NCI-H510A (cell line): ENCODE data around the gene TBC1D22A.
"Not testable (repeated sequence)": the region's sequence is repeated elsewhere in the genome, so short reads cannot be mapped to it uniquely, and the experiment has no call there.

ENCODE experiments used
- DNase-seq: peaks from one replicate; lab custom pipeline; 2025; lab: John Stamatoyannopoulos, UW

The TBC1D22A gene

DNA sequence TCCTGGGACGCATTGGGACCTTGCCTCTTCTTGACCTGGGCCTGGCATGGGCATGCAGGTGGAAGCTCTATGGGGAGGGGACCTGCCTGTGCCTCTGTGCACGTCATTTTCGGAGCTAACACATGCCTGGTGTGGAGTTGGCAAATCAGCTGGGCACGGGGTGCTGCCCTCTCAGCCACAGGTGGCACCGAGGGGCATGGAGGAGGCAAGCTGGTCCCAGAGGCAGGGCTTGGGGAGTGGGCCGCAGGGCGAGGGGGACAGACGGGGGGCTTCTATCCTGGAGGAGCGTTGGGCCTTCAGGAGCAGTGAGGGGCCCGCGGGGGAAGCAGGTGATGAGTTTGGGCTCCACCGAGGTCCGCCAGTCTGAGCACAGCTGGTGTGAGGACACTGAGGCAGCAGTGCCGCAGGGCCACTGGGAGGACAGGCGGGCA lies 362.0 kb downstream of the TBC1D22A start:
- DNase-seq = no peak

GRCh38 chr22:47124961-47125360 lies 362.5 kb downstream of the TBC1D22A start:
- no peak for DNase-seq

DNA sequence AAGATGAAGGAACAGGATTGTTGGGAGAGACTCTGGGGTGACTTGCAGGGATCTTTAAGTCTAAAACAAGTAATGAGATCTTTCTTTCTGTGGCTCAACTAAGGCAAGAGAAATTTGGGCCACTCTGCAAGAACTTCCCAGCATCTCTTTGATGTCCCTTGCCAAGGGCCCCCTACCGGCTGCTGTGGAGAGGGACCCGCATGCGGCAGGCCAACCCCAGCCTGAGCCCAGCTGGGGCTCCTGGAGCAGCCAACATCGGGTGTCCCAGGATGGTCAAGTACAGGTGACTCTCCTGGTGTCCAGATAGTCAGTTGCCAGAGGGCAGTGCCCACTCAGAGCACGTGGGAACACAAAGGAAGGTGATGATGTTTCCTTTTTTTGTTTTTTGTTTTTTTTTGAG lies 363.2 kb downstream of the TBC1D22A start:
- DNase-seq = no peak

DNA sequence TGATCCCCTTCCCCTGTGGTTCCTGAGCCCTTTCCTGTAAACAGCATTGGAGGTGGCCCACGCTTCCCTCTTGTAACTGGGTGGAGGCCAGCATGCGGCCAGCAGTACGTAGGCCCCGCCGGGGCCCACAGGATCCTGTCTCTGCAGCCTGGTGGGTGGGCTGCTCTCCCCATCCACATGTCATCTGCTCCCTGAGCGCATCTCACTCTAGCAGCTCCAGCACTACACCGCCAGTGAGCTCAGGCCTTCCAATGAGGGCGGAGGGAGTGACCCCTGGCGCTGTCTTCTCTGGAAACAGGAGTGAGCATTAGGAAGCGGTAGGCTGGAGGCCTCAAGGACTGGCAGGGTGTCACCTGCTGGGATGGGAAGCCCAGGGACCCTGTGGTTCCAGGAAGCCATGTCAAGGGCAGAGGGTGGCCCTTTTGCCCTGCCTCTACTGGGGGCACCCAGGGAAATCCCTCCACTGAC lies 363.9 kb downstream of the TBC1D22A start:
- no peak for DNase-seq

GRCh38 chr22:47127441-47127871 lies 365.0 kb downstream of the TBC1D22A start:
- no peak for DNase-seq

DNA sequence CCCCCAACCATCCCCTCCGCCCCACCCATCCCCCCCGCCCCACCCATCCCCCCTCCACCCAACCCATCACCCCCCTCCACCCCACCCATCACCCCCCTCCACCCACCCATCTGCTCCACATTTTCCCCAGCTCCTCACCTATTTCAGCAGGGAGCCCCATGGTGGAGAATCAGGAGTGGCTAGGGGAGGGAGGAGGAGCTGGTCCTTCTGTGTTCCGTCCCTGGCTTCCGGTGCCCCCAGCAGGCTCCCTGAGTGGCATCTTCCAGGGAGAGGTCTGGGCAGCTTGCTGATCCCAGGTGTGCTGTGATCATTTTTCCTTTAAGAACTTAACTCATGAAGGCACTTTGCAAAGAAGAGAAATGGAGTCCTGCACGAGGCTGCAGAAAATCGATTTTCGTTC lies 365.8 kb downstream of the TBC1D22A start:
- DNase-seq = no peak

DNA sequence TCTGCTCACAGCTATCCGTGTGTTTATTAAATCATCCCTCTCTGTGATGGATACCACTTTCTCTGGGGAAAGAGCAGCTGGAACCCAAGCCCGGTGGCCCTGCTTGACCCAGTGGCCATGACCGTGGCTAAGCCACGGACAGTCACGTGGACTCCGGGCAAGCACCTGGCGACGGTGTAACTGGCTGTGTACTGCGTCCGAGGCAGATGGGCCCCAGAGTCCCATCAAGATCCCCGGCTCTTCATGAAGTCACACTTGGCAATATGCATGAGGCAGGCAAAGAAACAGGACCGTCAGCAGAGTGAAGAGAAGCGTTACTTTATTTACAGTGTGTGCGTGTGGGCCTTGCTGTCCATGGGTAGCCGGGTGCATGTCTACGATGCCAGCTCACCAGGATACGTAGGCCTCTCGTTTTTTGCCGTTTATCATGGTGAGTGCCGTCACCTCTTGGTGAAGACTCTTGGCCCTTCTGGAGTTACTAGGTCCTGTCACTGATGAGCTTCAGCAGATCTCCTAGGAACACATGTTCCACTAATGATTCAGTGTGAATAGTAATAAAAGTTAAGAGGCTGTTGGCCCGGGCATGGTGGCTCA lies 366.3 kb downstream of the TBC1D22A start:
- DNase-seq = no peak

DNA sequence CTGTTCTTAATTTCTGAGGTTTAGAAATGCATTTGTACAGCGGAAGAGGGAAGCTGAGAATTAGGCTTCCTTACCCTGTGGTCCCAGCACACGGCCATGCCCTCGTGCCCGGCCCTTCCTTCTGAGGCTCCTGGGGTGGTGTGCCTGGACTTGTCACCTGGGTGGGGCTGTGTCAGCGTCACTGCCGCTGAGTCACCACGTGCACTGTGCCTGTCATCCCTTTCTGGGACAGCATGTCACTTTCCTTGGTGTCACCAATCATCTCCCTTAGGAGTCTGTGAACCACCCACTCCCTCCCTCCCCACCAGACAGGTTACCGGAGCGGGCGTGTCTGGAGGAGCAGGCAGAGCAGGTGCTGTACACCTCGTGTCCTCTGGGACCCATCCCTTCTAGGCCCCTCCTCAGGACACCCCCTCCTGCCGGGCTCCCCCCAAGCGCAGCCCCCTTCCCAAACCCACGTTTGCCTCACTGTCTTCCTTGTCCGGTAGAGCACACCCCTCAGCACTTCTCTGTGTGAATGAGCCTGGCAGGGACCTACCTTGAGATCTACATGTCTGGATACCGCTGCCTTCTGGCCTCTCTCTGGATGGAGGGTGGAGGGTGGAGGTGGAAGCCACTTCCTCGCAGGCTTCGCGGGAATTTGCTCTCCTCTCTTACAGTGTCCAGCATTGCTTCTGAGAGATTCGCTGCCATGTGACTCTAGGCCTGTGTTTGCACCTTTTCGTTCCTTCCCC lies 367.6 kb downstream of the TBC1D22A start:
- peak; percentile 43 for DNase-seq

DNA sequence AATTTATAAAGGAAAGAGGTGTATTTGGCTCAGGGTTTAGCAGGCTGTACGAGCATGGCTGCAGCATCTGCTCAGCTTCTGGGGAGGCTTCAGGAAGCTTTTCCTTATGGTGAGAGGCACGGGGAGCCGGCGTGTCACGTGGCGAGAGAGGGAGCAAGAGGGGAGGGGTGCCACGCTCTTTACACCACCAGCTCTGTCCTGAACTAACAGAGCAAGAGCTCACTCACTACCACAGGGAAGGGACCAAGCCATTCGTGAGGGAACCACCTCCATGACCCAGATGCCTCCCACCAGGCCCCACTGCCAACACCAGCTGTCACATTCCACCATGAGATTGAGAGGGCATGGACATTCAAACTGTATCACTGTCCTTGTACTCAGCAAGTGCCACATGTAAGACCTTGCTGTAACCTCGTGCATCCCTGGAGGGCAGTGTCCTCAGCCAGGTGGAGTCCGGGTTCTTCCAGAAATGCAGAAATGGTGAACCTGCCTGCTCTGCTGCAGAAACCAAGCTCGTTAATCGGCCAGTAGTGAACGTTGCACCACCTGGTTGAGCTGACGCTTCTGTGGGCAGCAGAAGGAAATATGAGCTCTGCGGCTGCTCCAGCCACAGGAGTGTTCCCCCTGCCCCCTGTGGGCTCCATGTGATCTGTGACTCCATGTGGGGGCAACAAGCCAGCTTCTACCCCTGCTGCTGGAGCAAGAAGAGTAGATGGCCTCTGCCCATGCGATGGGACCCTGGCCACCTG lies 368.6 kb downstream of the TBC1D22A start:
- DNase-seq = no peak

DNA sequence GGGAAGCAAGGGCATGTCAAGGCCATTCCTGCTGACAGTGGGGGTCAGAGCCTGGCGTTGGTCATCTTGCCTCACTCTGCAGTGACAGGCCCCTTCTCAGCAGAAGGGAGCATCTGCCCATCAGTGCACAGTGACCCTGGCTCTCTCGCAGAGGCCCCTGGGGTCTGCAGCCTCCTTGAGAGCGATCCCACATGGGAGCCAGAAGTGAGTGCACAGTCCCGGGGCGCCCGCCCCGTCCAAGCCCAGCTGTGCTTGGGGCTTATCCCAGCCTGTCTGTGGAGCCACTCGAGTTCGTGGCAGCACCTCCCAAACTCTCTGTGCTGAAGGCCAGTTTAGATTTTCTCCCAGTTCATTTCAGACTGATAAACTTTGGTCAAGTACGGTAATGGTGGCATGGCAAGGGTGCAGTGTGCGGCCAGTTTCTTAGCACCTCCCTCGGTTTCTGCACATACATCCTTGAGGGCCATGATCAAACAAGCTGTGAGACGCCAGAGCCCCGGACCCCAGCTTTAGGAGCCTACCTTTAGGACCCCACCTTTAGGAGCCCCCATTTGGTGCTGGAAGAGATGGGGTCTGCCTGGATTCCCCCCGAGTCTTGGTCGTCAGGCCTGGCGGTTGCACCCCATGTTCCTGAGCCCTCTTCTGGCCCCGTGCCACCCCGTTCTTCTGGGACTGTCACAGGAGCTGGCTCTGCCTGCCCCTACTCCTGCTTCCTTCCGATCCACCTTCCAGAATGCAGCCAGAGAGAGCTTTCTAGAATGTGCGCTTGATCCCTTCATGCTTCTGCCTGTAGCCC lies 369.4 kb downstream of the TBC1D22A start:
- DNase-seq = no peak

GRCh38 chr22:47132428-47132825 lies 370.0 kb downstream of the TBC1D22A start:
- DNase-seq = no peak

- DNase-seq = no peak
Observed at GRCh38 chr22:47133061-47133969, 370.9 kb downstream of the TBC1D22A start.

- no peak for DNase-seq
Observed at GRCh38 chr22:47134222-47134621, 371.8 kb downstream of the TBC1D22A start.

DNA sequence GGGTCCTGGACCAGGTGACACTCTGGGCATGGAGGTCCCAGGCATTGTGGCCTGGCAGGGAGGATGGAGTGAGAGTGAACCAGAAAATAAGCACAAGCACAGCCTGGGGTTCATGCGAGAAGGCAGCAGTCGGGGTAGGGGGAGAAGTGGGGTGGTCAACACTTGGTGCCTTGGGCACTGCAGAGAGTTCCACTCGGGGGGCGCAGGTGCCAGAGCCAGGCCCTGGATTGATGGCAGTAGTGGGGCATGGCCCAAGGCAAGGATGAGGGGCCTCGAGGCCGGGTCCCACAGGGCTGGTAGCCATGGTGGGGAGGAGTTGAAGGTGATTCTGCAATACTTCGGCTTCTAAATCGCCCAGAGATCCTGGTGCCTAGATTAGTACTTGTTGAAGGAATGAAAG lies 372.9 kb downstream of the TBC1D22A start:
- no peak for DNase-seq

DNA sequence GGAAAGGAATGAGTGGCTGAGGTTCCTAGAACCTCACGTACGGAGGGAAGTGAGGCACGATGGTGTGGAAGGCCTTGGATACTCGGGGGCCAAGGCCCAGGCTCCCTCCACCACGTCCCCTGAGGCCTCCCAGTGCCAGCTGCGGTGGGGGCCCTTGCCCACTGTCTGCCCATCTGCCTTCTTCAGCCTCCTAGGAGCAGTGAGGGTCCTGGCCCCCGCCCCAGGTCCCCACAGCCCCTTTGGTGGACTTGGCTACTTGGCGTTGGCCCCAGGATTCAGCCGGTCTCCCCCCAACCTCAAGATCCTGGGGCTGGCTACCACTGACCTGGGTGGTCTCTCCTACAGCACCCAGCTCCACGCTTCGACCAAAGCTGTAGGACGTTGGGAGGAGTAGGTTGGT lies 373.6 kb downstream of the TBC1D22A start:
- no peak for DNase-seq

- no peak for DNase-seq
Observed at GRCh38 chr22:47136671-47137070, 374.2 kb downstream of the TBC1D22A start.

GRCh38 chr22:47139013-47139789 lies 376.8 kb downstream of the TBC1D22A start:
- DNase-seq = peak; percentile 51

- no peak for DNase-seq
Observed at GRCh38 chr22:47139790-47140119, 377.3 kb downstream of the TBC1D22A start.

DNA sequence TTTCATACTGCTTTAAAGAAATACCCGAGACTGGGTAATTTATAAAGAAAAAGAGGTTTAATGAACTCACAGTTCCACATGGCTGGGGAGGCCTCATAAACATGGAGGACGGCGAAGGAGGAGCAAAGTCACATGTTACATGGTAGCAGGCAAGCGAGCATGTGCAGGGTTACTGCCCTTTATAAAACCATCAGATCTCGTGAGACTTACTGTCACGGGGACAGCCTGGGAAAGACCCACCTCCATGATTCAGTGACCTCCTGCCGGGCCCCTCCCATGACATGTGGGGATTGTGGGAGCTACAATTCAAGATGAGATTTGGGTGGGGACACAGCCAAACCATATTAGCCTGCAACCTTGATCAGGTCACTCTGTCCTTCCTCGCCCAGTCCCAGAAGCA lies 378.5 kb downstream of the TBC1D22A start:
- DNase-seq = not testable (repeated sequence)

- no peak for DNase-seq
Observed at GRCh38 chr22:47142427-47143046, 380.1 kb downstream of the TBC1D22A start.
